Upper lobe of left lung (tissue), 4 donors: ENCODE measurements around the gene PLEKHG7.

Source experiments
- EP300 ChIP-seq, 4 donors: sonication (generic); formaldehyde crosslinking; IDR thresholded peaks; one replicate each; pipeline ENCODE4 v1.5.1; 2017; ENCODE audit warnings: antibody characterized with exemption in 4 of 4, control low read depth in 2 of 4
- POLR2A ChIP-seq, 4 donors: fragments of 450-650 bp; IDR thresholded peaks; one replicate each; pipeline ENCODE4 v1.5.1; 2016 to 2017; ENCODE audit warnings: antibody characterized with exemption in 4 of 4, mild to moderate bottlenecking in 2 of 4
- POLR2AphosphoS5 ChIP-seq, 2 donors: sonication (generic); formaldehyde crosslinking; IDR thresholded peaks; one replicate each; pipeline ENCODE4 v1.5.1; 2017; ENCODE audit warnings: antibody characterized with exemption in 2 of 2
- TF ChIP-seq, protein P1 (sequence below), 6 experiments: fragments of 450-650 bp in 4 of 6; fragments of 200-600 bp in 2 of 6; sonication (generic) in 2 of 6; IDR thresholded peaks; one replicate each; pipeline ENCODE4 v1.5.1; 2016 to 2019; ENCODE audit warnings: antibody characterized with exemption in 6 of 6

DNA sequence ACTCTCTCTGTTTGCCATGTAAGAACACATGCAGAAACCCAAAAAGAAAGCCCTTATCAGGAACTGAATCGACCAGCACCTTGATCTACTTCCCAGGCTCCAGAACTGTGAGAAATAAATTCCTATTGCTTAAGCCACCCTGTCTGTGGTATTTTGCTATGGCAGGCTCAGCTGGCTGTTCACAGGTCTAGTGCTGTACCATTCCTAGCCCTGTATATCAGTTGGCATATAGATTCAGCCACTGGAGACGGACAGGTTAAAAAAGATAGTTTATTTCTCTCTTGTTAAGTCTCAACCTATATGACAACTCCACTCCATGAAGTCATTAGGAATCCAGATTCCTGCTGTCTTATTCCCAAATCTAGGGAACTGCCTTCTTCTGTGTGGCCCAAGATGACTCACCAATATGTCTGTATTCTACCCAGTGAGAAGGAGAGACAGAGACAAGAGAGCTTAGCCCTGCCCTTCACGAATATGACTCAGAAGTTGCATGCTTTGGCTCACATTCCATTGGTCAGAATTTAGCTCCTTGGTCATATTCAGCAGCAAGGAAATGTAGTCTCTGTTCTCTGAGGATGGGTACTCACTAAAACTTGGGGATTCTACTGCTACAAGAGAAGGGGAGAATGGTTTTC, 57.0 kb downstream of the PLEKHG7 start:
- TF ChIP-seq POLR2AphosphoS5 (IDR thresholded peaks at IDR 0.05) (no peak), EP300 (IDR thresholded peaks at IDR 0.05) (no peak), POLR2A (IDR thresholded peaks at IDR 0.05) (no peak)
- TF ChIP-seq, protein P1, sequence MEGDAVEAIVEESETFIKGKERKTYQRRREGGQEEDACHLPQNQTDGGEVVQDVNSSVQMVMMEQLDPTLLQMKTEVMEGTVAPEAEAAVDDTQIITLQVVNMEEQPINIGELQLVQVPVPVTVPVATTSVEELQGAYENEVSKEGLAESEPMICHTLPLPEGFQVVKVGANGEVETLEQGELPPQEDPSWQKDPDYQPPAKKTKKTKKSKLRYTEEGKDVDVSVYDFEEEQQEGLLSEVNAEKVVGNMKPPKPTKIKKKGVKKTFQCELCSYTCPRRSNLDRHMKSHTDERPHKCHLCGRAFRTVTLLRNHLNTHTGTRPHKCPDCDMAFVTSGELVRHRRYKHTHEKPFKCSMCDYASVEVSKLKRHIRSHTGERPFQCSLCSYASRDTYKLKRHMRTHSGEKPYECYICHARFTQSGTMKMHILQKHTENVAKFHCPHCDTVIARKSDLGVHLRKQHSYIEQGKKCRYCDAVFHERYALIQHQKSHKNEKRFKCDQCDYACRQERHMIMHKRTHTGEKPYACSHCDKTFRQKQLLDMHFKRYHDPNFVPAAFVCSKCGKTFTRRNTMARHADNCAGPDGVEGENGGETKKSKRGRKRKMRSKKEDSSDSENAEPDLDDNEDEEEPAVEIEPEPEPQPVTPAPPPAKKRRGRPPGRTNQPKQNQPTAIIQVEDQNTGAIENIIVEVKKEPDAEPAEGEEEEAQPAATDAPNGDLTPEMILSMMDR (IDR thresholded peaks at IDR 0.05), result no peak
